Endodermal cell (in vitro differentiated cells): ENCODE data around the gene UBQLN3. TPM values are rescaled to one million over a fixed set of nuclear protein-coding genes. Genes with fewer than 3 reads are reported as not detected.

Experiments used
- DNase-seq: peaks from one replicate; pipeline ENCODE4 v3.0.0-alpha.2; 2017
- H3K27ac ChIP-seq: 2 replicates; pipeline ENCODE4 v1.5.1; 2013; ENCODE audit warnings: mild to moderate bottlenecking, low read depth, low read length, moderate library complexity
- H3K27me3 ChIP-seq: 2 replicates; pipeline ENCODE4 v1.6.1; 2013; ENCODE audit warnings: mild to moderate bottlenecking, low read length, moderate library complexity; ENCODE audit not compliant: insufficient read depth, control insufficient read depth, poor library complexity, severe bottlenecking
- H3K36me3 ChIP-seq: 2 replicates; pipeline ENCODE4 v1.7.0; 2013; ENCODE audit warnings: mild to moderate bottlenecking, low read length, moderate library complexity; ENCODE audit not compliant: control insufficient read depth, insufficient read depth
- H3K4me1 ChIP-seq: one replicate; pipeline ENCODE4 v1.7.0; 2013; ENCODE audit warnings: low read length; ENCODE audit not compliant: control insufficient read depth, insufficient read depth
- H3K4me3 ChIP-seq: 2 replicates; pipeline ENCODE4 v1.5.1; 2013; ENCODE audit warnings: mild to moderate bottlenecking, low read length, moderate library complexity
- H3K9ac ChIP-seq: 2 replicates; pipeline ENCODE4 v1.6.1; 2013; ENCODE audit warnings: mild to moderate bottlenecking, low read length, moderate library complexity; ENCODE audit not compliant: poor library complexity, severe bottlenecking; ENCODE audit errors: extremely low read depth
- H3K9me3 ChIP-seq: 2 replicates; pipeline ENCODE4 v1.6.1; 2013; ENCODE audit warnings: mild to moderate bottlenecking, low read length, moderate library complexity; ENCODE audit not compliant: control insufficient read depth
- H3K27ac Mint-ChIP-seq: 2 replicates; pipeline ENCODE4 v1.8.0; 2020; ENCODE audit warnings: mixed read lengths
- H3K27me3 Mint-ChIP-seq: 2 replicates; pipeline ENCODE4 v1.8.0; 2021; ENCODE audit warnings: mild to moderate bottlenecking, mixed read lengths; ENCODE audit not compliant: insufficient read depth
- H3K36me3 Mint-ChIP-seq: 2 replicates; pipeline ENCODE4 v1.8.0; 2020; ENCODE audit warnings: low read depth, mixed read lengths
- H3K4me1 Mint-ChIP-seq: 2 replicates; pipeline ENCODE4 v1.8.0; 2020; ENCODE audit warnings: mixed read lengths
- H3K4me3 Mint-ChIP-seq: 2 replicates; pipeline ENCODE4 v1.8.0; 2020; ENCODE audit warnings: mild to moderate bottlenecking, moderate library complexity, mixed read lengths
- H3K9me3 Mint-ChIP-seq: 2 replicates; pipeline ENCODE4 v1.8.0; 2020; ENCODE audit warnings: mild to moderate bottlenecking, mixed read lengths
- WGBS, 2 experiments: methylation state at CpG; one replicate each; pipeline versions ENCODE4 v1.1.5 to v1.1.7; 2013; ENCODE audit warnings: missing lambda C conversion rate in 2 of 2, mixed read lengths in 1 of 2; ENCODE audit not compliant: insufficient coverage in 1 of 2, insufficient read length in 1 of 2; 5-methylcytosine and 5-hydroxymethylcytosine counted together
- total RNA-seq, 2 donors: library from RNA; stranded (reverse); fragmentation: NEBNext Ultra II Directional in 1 of 2; extraction: Animal tissue kit (Norgen Biotek cat#: 25700) in 1 of 2; gene quantifications; 2 replicates in 1 of 2; 3 replicates in 1 of 2; pipeline ENCODE4 v1.2.1, GENCODE V29; 2021
- TF ChIP-seq, protein P1 (sequence below): fragments of 200-600 bp; sonication (generic); conservative IDR thresholded peaks from 2 replicates; pipeline ENCODE4 v1.5.0; 2021; ENCODE audit warnings: antibody characterized with exemption, mild to moderate bottlenecking

The UBQLN3 gene
- total RNA-seq, 2 donors from 2014 or later, result 0.24 TPM; not detected in 1

DNA sequence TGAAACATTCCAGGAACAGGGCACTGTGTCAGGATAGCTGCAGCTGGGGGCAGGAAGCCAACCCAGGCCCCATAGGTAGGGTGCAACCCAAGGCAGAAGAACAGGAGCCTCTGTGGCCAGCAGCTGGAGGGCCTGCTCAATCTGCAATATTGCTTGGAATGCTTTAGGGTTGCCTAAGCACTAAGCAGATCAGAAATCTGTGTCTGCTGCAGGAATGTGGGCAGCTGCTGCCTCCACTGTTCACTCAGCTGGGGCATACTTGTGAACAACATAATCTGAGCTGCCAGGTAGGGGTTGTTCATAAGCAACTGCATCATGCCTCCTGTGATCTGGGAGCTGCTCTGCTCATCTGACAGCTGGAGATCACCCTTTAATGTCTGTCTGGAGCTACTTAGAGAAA, 5.1 kb upstream of the UBQLN3 start:
- Histone ChIP-seq H3K4me3 (no peak overlapping the region), H3K27ac (no peak overlapping the region), H3K9me3 (no peaks in the 10 kb centered on the region), H3K9ac (no peak overlapping the region), H3K36me3 (no peaks in the 10 kb centered on the region), H3K27me3 (no peaks in the 10 kb centered on the region), H3K4me1 (no peaks in the 10 kb centered on the region)
- TF ChIP-seq, protein P1, sequence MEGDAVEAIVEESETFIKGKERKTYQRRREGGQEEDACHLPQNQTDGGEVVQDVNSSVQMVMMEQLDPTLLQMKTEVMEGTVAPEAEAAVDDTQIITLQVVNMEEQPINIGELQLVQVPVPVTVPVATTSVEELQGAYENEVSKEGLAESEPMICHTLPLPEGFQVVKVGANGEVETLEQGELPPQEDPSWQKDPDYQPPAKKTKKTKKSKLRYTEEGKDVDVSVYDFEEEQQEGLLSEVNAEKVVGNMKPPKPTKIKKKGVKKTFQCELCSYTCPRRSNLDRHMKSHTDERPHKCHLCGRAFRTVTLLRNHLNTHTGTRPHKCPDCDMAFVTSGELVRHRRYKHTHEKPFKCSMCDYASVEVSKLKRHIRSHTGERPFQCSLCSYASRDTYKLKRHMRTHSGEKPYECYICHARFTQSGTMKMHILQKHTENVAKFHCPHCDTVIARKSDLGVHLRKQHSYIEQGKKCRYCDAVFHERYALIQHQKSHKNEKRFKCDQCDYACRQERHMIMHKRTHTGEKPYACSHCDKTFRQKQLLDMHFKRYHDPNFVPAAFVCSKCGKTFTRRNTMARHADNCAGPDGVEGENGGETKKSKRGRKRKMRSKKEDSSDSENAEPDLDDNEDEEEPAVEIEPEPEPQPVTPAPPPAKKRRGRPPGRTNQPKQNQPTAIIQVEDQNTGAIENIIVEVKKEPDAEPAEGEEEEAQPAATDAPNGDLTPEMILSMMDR, result no peak
- no peaks in the 10 kb centered on the region for H3K27me3 Mint-ChIP-seq
- no peaks in the 10 kb centered on the region for H3K36me3 Mint-ChIP-seq
- no peaks in the 10 kb centered on the region for H3K4me1 Mint-ChIP-seq
- no peak for DNase-seq
- H3K27ac Mint-ChIP-seq, result no peak overlapping the region
- no peaks in the 10 kb centered on the region for H3K9me3 Mint-ChIP-seq
- no peak overlapping the region for H3K4me3 Mint-ChIP-seq

DNA sequence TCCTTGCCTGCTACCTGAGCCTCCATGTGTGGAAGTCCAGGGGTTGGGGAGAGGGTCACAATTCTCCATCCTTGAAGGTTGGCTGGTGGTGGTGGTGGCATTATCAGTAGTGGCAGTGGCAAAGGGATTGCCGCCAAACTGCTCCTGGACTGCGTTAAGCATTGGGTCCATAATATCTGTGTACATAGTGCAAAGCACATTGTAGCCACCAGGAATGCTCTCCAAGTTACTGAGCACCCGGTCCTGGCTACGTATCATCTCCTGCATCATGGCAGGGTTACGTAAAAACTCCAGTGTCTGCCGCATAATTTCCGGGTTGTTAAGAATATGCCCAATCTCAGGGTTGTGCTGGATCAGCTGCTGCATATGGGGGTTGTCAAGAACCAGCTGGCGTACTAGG, 1.2 kb downstream of the UBQLN3 start:
- Mint-ChIP-seq H3K9me3 (no peaks in the 10 kb centered on the region), H3K4me1 (no peaks in the 10 kb centered on the region), H3K36me3 (no peaks in the 10 kb centered on the region), H3K27ac (no peak overlapping the region), H3K27me3 (no peaks in the 10 kb centered on the region), H3K4me3 (no peak overlapping the region)
- Histone ChIP-seq H3K27me3 (no peaks in the 10 kb centered on the region), H3K27ac (no peak overlapping the region), H3K4me1 (no peaks in the 10 kb centered on the region), H3K9me3 (no peaks in the 10 kb centered on the region), H3K36me3 (no peaks in the 10 kb centered on the region), H3K9ac (no peak overlapping the region), H3K4me3 (no peak overlapping the region)
- TF ChIP-seq, protein P1, result no peak
- 94 to 98% methylated on average over 8 of the region's 8 CpGs for WGBS, 2 experiments
- no peak for DNase-seq

DNA sequence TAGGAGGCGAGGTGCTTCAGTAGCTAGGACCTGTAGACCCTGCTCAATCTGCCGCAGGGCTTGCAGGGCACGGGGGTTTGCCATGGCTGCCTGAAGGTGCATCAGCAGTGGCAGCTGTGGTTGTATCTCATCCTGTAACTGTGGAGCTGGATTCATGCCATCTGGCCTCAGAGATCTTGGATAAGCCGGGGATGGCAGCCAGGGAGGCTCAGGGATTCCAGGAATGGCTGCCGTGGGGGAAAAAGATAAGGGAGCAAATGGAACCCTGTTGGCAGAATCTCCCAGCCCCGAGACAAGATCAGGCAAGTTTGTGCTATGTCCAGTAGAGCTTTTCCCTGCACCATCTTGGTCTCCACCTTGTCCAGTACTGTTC, 1.8 kb downstream of the UBQLN3 start:
- WGBS, 2 experiments, result 93 to 97% methylated on average over 6 of the region's 6 CpGs
- H3K36me3 ChIP-seq, result no peaks in the 10 kb centered on the region
- H3K27ac Mint-ChIP-seq, result no peak overlapping the region
- no peaks in the 10 kb centered on the region for H3K27me3 ChIP-seq
- no peak for DNase-seq
- no peak overlapping the region for H3K4me3 Mint-ChIP-seq
- no peak overlapping the region for H3K4me3 ChIP-seq
- TF ChIP-seq, protein P1, result no peak
- H3K27me3 Mint-ChIP-seq, result no peaks in the 10 kb centered on the region
- H3K9me3 ChIP-seq, result no peaks in the 10 kb centered on the region
- no peak overlapping the region for H3K9ac ChIP-seq
- no peaks in the 10 kb centered on the region for H3K4me1 ChIP-seq
- H3K36me3 Mint-ChIP-seq, result no peaks in the 10 kb centered on the region
- no peaks in the 10 kb centered on the region for H3K4me1 Mint-ChIP-seq
- H3K9me3 Mint-ChIP-seq, result no peaks in the 10 kb centered on the region
- H3K27ac ChIP-seq, result no peak overlapping the region
